Fibroblast of skin of right quadriceps (primary cell): ENCODE measurements around the gene GABRP.

Source experiments
- DNase-seq: peaks from one replicate; pipeline ENCODE4 v3.0.0-alpha.2; 2013

Gene GABRP

GRCh38 chr5:170861917-170862766, 78.6 kb downstream of the GABRP start, which contains the start of gene RANBP17:
Gene RANBP17, plus strand, starts transcription at chr5:170862018.
- peak; percentile 81 for DNase-seq

GRCh38 chr5:170863646-170864045, 80.1 kb downstream of the GABRP start:
- peak; percentile 77 for DNase-seq
